Panc1 (cell line): ENCODE data around the gene ENO4. TPM values are rescaled to one million over a fixed set of nuclear protein-coding genes. Genes with fewer than 3 reads are reported as not detected.

ENCODE experiments used
- ATAC-seq: fragments of 200-7000 bp; cut with Tn5 transposase; 2 replicates; pipeline ENCODE4 v1.9.1; 2020; ENCODE audit warnings: mild to moderate bottlenecking, moderate library complexity
- BruUV-seq: library from RNA; stranded (reverse); fragments of 400-500 nt; replicated peaks from 2 replicates; lab custom pipeline; 2021; lab: Mats Ljungman, UMichigan
- CTCF ChIA-PET: fragments of 300-600 bp; sonication (Branson Sonifier 250); formaldehyde crosslinking; loops from one replicate; lab custom pipeline; 2022; ENCODE audit warnings: antibody characterized with exemption; lab: Charles Lee
- POLR2A ChIA-PET: fragments of 300-600 bp; sonication (Branson Sonifier 250); formaldehyde crosslinking; loops from one replicate; lab custom pipeline; 2022; ENCODE audit warnings: antibody characterized with exemption; lab: Charles Lee
- DNase-seq: peaks from one replicate; pipeline ENCODE4 v3.0.0-alpha.2; 2010; ENCODE audit warnings: low read depth, low spot score
- H3K27ac ChIP-seq: 2 replicates; pipeline ENCODE4 v1.5.1; 2011; ENCODE audit warnings: mild to moderate bottlenecking, low read length, inconsistent platforms
- H3K27me3 ChIP-seq: fragments of 200-500 bp; sonication (Bioruptor generic); 2 replicates; pipeline ENCODE4 v1.6.0; 2014; ENCODE audit warnings: low read length, inconsistent platforms; ENCODE audit not compliant: control insufficient read depth, insufficient read depth
- H3K36me3 ChIP-seq: fragments of 200-500 bp; sonication (Bioruptor generic); 2 replicates; pipeline ENCODE4 v1.5.1; 2014; ENCODE audit warnings: inconsistent platforms, mild to moderate bottlenecking, low read length, moderate library complexity; ENCODE audit not compliant: control insufficient read depth, insufficient read depth
- H3K4me1 ChIP-seq: 2 replicates; pipeline ENCODE4 v1.5.1; 2011; ENCODE audit warnings: inconsistent platforms, mild to moderate bottlenecking, low read length, moderate library complexity; ENCODE audit not compliant: control insufficient read depth, insufficient read depth
- H3K4me3 ChIP-seq, 2 experiments: 2 replicates each; pipeline ENCODE4 v1.5.1; 2011 to 2012; ENCODE audit warnings: low read depth in 2 of 2, low read length in 2 of 2, mild to moderate bottlenecking in 2 of 2, inconsistent platforms in 1 of 2, moderate library complexity in 1 of 2
- H3K9me3 ChIP-seq: fragments of 200-500 bp; sonication (Bioruptor generic); 2 replicates; pipeline ENCODE4 v1.5.1; 2014; ENCODE audit warnings: low read depth, mild to moderate bottlenecking, inconsistent platforms, low read length, moderate library complexity; ENCODE audit not compliant: control insufficient read depth, insufficient read depth
- POLR2AphosphoS5 ChIP-seq: IDR thresholded peaks from 2 replicates; pipeline ENCODE4 v1.6.1; 2012; ENCODE audit warnings: mild to moderate bottlenecking, low read depth, low read length, moderate library complexity
- SIN3A ChIP-seq: IDR thresholded peaks from 2 replicates; pipeline ENCODE4 v1.6.1; 2012; ENCODE audit warnings: low read depth, mild to moderate bottlenecking, low read length, moderate library complexity, borderline replicate concordance; ENCODE audit not compliant: insufficient read depth
- TCF7L2 ChIP-seq: IDR thresholded peaks from 2 replicates; pipeline ENCODE4 v1.6.1; 2011; ENCODE audit warnings: mild to moderate bottlenecking, low read depth, low read length, inconsistent platforms
- in situ Hi-C: cut with HindIII; loops from 2 replicates; pipeline ENCODE4 v1.10.0; 2016; ENCODE audit warnings: low sequenced_read_pairs, low pct_unique_long_range_greater_than_20kb
- intact Hi-C: fragments of 100-400 bp; cut with micrococcal nuclease; formaldehyde crosslinking; loops from one replicate; pipeline ENCODE4 v1.10.0; 2022; ENCODE audit not compliant: unreplicated experiment
- total RNA-seq: library from RNA; stranded (reverse); gene quantifications from one replicate; pipeline ENCODE4 v1.2.1, GENCODE V29; 2021; ENCODE audit not compliant: unreplicated experiment
- TF ChIP-seq, protein P1 (sequence below): fragments of 450-650 bp; IDR thresholded peaks from 2 replicates; pipeline ENCODE4 v1.5.1; 2017; ENCODE audit warnings: mild to moderate bottlenecking
- TF ChIP-seq, protein P2 (sequence below), 2 experiments: IDR thresholded peaks; 2 replicates each; pipeline ENCODE4 v1.6.1; 2011 to 2012; ENCODE audit warnings: low read depth in 2 of 2, control low read depth in 1 of 2, low read length in 1 of 2, mild to moderate bottlenecking in 1 of 2, moderate library complexity in 1 of 2; ENCODE audit not compliant: insufficient read depth in 1 of 2

ENO4 gene
- total RNA-seq, 1 experiment from 2014 or later = 0.15 TPM

DNA sequence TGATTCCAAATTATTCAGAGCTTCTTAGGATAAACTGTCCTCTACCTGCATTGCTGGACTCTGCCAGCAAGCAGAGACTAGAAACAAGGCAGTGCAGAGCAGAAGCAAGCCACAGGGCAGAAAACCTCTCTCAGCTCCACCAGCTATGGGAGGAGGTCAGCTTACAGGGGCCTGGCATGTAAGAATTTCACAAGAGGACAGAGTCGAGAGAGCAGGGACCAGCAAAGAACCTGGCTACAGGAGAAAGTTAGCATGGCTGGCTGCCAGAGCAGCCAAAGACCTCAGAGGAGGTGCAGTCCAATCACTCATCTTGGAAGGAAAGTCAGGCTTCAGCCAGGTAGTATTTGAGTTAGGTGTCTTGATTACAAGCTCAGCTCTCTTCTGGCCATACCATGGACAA is 62.9 kb downstream of the ENO4 start:
- Histone ChIP-seq H3K36me3 (peaks cover 28% of the 10 kb centered on the region), H3K27ac (no peak overlapping the region), H3K27me3 (no peaks in the 10 kb centered on the region), H3K9me3 (no peaks in the 10 kb centered on the region), H3K4me3 (no peak overlapping the region), H3K4me1 (no peaks in the 10 kb centered on the region)
- TF ChIP-seq, protein P1, sequence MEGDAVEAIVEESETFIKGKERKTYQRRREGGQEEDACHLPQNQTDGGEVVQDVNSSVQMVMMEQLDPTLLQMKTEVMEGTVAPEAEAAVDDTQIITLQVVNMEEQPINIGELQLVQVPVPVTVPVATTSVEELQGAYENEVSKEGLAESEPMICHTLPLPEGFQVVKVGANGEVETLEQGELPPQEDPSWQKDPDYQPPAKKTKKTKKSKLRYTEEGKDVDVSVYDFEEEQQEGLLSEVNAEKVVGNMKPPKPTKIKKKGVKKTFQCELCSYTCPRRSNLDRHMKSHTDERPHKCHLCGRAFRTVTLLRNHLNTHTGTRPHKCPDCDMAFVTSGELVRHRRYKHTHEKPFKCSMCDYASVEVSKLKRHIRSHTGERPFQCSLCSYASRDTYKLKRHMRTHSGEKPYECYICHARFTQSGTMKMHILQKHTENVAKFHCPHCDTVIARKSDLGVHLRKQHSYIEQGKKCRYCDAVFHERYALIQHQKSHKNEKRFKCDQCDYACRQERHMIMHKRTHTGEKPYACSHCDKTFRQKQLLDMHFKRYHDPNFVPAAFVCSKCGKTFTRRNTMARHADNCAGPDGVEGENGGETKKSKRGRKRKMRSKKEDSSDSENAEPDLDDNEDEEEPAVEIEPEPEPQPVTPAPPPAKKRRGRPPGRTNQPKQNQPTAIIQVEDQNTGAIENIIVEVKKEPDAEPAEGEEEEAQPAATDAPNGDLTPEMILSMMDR = no peak
- no peak for TF ChIP-seq POLR2AphosphoS5
- TF ChIP-seq SIN3A = no peak
- no peak for TF ChIP-seq TCF7L2
- TF ChIP-seq, protein P2, sequence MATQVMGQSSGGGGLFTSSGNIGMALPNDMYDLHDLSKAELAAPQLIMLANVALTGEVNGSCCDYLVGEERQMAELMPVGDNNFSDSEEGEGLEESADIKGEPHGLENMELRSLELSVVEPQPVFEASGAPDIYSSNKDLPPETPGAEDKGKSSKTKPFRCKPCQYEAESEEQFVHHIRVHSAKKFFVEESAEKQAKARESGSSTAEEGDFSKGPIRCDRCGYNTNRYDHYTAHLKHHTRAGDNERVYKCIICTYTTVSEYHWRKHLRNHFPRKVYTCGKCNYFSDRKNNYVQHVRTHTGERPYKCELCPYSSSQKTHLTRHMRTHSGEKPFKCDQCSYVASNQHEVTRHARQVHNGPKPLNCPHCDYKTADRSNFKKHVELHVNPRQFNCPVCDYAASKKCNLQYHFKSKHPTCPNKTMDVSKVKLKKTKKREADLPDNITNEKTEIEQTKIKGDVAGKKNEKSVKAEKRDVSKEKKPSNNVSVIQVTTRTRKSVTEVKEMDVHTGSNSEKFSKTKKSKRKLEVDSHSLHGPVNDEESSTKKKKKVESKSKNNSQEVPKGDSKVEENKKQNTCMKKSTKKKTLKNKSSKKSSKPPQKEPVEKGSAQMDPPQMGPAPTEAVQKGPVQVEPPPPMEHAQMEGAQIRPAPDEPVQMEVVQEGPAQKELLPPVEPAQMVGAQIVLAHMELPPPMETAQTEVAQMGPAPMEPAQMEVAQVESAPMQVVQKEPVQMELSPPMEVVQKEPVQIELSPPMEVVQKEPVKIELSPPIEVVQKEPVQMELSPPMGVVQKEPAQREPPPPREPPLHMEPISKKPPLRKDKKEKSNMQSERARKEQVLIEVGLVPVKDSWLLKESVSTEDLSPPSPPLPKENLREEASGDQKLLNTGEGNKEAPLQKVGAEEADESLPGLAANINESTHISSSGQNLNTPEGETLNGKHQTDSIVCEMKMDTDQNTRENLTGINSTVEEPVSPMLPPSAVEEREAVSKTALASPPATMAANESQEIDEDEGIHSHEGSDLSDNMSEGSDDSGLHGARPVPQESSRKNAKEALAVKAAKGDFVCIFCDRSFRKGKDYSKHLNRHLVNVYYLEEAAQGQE (IDR thresholded peaks at IDR 0.05; ENCODE audit: insufficient read depth in 1 of 2, low read depth in 2 of 2, low read length in 1 of 2) = no peak
- intact Hi-C loops = no loop called here
- ChIA-PET POLR2A (no interaction called here), CTCF (no interaction called here)
- DNase-seq = no peak
- no TSS peak for BruUV-seq
- no peak for ATAC-seq
- in situ Hi-C loops = no loop called here

DNA sequence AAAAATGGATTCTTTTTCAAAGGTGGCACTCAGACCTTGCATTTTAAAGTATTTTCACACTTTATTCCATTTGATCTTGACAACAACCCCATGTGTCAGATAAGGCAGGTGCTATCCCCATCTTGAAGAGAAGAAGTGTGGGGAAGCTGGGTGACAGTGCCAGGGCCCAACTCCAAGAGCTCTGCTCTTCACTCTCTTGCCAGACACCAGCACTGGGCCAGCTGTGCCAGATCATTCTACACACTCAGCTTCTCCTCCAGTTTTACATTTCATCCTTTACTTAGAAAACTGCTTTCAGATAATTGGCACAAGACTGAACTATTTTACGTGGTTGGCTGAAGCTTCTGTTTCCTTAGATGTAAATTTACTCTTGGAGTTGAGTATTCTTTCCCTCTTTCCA is 64.4 kb downstream of the ENO4 start:
- intact Hi-C loops = no loop called here
- no peaks in the 10 kb centered on the region for H3K9me3 ChIP-seq
- H3K4me1 ChIP-seq = no peaks in the 10 kb centered on the region
- peaks cover 22% of the 10 kb centered on the region for H3K36me3 ChIP-seq
- ChIA-PET POLR2A (no interaction called here), CTCF (no interaction called here)
- TF ChIP-seq, protein P2 (IDR thresholded peaks at IDR 0.05; ENCODE audit: insufficient read depth in 1 of 2, low read depth in 2 of 2, low read length in 1 of 2) = no peak
- no peak for TF ChIP-seq POLR2AphosphoS5
- TF ChIP-seq, protein P1 = no peak
- no peak for TF ChIP-seq TCF7L2
- no peak overlapping the region for H3K27ac ChIP-seq
- ATAC-seq (no peak), DNase-seq (no peak)
- BruUV-seq = no TSS peak
- H3K27me3 ChIP-seq = no peaks in the 10 kb centered on the region
- no peak overlapping the region for H3K4me3 ChIP-seq
- in situ Hi-C loops = no loop called here
